Spleen (tissue), 7 donors: ENCODE results near the gene SAXO2.
"Not testable (repeated sequence)": the region's sequence is repeated elsewhere in the genome, so short reads cannot be mapped to it uniquely, and the experiment has no call there.

Experiments used
- CTCF ChIP-seq, 11 experiments: fragments of 200-600 bp in 7 of 11; fragments of 450-650 bp in 4 of 11; sonication (generic) in 4 of 11; IDR thresholded peaks in 8 of 11; conservative IDR thresholded peaks in 3 of 11; 1 replicate in 7 of 11; 2 replicates in 4 of 11; pipeline versions ENCODE4 v1.4.0 to v1.8.0; 2016 to 2021; ENCODE audit warnings: antibody characterized with exemption in 11 of 11, inconsistent platforms in 4 of 11, mild to moderate bottlenecking in 1 of 11
- POLR2A ChIP-seq, 3 donors: fragments of 450-650 bp; IDR thresholded peaks; one replicate each; pipeline ENCODE4 v1.5.1; 2017; ENCODE audit warnings: antibody characterized with exemption in 3 of 3, mild to moderate bottlenecking in 1 of 3
- donor health status: DM: no; HTN: no; CAD: no; lungs with moderate emphysema.
- donor health status: DM: no; HTN: no; CAD: no.
- donor health status: DM: no; HTN: no; CAD: no.

- TF ChIP-seq CTCF (IDR thresholded peaks at IDR 0.05 in 8 of 11, conservative IDR thresholded peaks at IDR 0.05 in 3 of 11); POLR2A (IDR thresholded peaks at IDR 0.05): not testable (repeated sequence)
Observed at GRCh38 chr15:82237944-82238534, 24.6 kb upstream of the SAXO2 start.
